ENCODE measurements around the gene CNTNAP2.

DNA sequence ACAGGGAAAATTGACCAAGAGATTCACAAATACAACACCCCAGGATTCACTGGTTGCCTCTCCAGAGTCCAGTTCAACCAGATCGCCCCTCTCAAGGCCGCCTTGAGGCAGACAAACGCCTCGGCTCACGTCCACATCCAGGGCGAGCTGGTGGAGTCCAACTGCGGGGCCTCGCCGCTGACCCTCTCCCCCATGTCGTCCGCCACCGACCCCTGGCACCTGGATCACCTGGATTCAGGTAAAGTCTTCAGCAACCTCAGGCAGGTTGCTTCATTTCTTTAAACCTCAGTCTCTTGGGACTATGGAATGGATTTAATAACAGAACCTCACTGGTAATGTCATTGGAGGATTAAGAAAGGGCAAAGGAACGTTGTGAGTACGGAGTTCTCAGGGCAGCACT, 2267.1 kb downstream of the CNTNAP2 start:
- TF ChIP-seq YY1 (IDR thresholded peaks at IDR 0.05; ENCODE audit: insufficient read depth, insufficient read length), result no peak
- no peak for TF ChIP-seq SUZ12 (IDR thresholded peaks at IDR 0.05; ENCODE audit: extremely low read depth, insufficient read depth, insufficient read length)
- no peak for TF ChIP-seq ZNF274 (IDR thresholded peaks at IDR 0.05; ENCODE audit: low read depth, low read length)
